GM19463 (cell line): Measurements from ENCODE around the gene ALDH7A1.
"Not testable (repeated sequence)": the region's sequence is repeated elsewhere in the genome, so short reads cannot be mapped to it uniquely, and the experiment has no call there.

ENCODE experiments used
- ATAC-seq: cut with Tn5 transposase; IDR thresholded peaks from one replicate; pipeline ENCODE4 v1.9.1; 2021; ENCODE audit warnings: mild to moderate bottlenecking, moderate library complexity; ENCODE audit not compliant: unreplicated experiment

The ALDH7A1 gene

GRCh38 chr5:126535856-126536545, 59.0 kb downstream of the ALDH7A1 start:
- ATAC-seq, result no peak

GRCh38 chr5:126534553-126534952, 60.5 kb downstream of the ALDH7A1 start:
- no peak for ATAC-seq

GRCh38 chr5:126531543-126532120, 63.4 kb downstream of the ALDH7A1 start:
- ATAC-seq, result no peak

DNA sequence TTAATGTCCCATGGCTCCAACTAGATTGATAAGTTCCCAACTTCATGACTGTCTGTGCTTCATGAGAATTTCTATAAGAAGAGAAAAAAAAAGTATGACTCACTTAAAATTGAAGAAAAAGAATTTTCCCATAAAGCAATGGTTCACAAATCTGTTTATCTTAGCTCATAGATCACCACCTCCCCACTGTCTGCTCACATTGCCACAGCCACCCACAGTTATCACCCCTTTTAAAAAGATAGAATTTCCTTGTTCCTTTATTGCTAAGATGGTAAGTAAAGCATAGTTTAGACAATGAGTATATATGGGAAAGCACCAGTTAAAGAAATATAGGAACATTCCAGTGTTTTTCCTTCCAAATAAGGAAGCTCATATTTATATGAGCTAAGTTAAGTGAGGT, 67.1 kb downstream of the ALDH7A1 start:
- ATAC-seq, result no peak

- ATAC-seq, result no peak
These were observed 67.9 kb downstream of the ALDH7A1 start for GRCh38 chr5:126527158-126527557.

GRCh38 chr5:126526493-126526892, 68.5 kb downstream of the ALDH7A1 start:
- no peak for ATAC-seq

DNA sequence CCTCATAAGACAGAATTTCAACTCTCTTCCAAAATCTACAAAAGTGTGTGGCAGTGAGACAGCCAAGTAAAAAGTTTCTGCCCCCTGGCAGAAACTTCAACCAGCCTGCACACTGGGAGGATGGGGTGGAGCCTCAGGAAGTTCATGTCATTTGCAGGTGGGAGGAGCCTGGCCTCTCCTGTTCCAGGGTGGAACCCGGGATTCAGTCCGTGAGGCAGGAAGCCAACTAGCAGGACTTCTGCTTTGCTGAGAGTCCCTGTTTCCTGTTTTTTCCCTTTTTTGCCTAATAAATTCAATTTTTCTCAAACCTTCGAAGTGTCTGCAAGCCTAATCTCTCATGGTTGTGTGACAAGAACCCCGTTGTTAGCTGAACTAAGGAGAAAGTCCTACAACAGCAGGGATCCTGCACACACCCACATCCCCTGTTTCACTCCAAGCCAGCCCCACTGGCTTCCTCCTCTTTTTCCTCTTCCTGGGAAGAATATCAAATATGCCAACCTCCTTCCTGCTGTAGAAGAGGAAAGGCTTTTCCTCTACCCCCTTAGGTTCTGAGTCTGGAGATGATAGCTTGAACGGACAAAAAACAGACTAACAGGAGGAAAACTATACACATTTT, 69.3 kb downstream of the ALDH7A1 start:
- no peak for ATAC-seq

GRCh38 chr5:126523818-126524510, 71.1 kb downstream of the ALDH7A1 start:
- no peak for ATAC-seq

GRCh38 chr5:126521130-126521529, 73.9 kb downstream of the ALDH7A1 start:
- no peak for ATAC-seq

DNA sequence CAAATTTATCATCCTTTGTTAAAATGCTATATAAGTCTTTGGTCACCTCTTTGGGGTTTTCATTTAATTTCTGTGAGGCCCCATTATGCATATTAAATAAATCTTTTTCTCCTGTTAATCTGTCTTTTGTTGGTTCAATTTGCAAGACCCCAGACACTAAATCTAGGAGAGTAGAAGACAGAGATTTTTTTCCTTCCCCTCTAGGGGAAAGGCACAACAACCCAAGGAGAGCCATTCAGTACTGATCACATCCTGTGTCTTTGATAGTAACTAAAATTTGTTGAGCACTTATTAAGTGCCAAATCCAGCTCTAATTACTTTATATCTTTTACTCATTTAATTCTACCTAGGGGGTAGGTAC, 74.4 kb downstream of the ALDH7A1 start:
- ATAC-seq, result no peak

- no peak for ATAC-seq
These were observed 75.1 kb downstream of the ALDH7A1 start for GRCh38 chr5:126519637-126520592.

DNA sequence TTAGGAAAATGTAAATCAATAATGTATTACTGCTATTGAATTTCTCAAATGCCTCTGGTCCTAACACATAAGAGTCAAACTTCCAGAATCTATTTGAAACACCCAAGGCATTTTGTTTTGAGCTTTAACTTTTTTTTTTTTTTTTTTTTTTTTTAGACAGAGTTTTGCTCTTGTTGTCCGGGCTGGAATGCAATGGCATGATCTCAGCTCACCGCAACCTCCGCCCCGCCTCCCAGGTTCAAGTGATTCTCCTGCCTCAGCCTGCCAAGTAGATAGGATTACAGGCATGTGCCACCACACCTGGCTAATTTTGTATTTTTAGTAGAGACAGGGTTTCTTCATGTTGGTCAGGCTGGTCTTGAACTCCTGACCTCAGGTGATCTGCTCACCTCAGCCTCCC, 75.8 kb downstream of the ALDH7A1 start:
- not testable (repeated sequence) for ATAC-seq

DNA sequence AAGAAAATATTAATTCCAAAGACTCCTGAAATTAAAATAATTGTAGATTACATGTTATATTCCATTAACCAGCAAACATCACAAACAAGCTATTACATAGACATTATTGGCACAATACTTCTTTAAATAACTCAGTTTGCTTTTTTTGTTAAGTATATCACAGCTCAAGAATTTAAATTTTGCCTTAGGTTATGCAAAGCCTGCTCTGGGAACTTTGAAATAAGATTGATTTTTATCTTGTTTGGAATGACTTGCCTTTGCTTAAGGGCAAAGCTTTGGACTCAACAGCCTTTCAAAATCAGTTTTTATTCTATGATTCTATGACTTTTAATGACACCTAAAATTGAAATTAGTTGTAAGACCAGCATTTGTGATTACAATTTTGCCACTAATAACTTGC, 78.2 kb downstream of the ALDH7A1 start:
- ATAC-seq, result no peak

DNA sequence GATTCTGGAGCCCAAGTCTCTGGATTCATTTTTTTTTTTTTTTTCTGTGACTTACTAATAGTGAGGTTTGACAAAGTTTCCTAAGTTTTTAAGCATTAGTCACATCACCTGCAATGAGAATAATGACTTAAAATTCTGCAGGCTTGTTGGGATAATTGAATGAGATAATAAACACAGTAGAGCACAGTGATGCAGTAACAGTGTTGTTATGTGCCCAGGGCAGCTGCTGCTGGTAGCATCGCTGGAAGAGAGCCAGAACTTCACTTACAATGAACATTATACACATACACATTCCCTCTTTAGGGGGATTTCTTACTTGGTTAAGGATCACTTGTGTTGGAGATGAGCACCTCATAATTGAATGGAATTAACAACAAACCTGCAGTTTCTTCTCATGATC, 78.9 kb downstream of the ALDH7A1 start:
- ATAC-seq, result no peak

- ATAC-seq, result no peak
These were observed 79.7 kb downstream of the ALDH7A1 start for GRCh38 chr5:126515337-126515736.

DNA sequence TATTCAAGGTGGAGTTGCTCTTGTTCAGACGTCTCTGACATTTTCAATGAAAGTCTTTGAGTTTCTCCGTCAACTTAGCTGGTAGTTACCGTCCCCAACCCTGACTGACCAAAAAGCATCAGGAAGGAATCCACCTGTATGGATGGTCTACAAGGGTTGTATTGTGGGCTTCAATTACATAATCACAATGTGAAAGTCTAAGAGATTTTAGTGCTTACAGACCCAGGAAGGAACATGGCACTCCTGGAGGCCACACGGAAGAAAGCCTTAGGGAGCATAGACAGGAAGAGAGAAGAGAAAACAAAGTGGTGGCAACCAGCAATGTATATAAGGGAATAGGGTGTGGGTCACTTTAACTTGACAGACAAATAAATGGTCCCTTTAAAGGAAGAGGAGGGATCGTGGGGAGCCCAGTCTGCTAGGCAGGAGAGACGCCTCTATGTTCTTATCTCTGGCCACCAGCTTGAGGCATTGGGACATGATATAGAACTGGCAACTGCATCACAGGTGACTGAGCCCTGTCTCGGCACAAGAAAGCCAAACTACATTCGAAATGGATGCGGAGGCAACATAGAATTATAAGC, 80.4 kb downstream of the ALDH7A1 start:
- no peak for ATAC-seq

- ATAC-seq, result no peak
These were observed 80.9 kb downstream of the ALDH7A1 start for GRCh38 chr5:126514131-126514557.

DNA sequence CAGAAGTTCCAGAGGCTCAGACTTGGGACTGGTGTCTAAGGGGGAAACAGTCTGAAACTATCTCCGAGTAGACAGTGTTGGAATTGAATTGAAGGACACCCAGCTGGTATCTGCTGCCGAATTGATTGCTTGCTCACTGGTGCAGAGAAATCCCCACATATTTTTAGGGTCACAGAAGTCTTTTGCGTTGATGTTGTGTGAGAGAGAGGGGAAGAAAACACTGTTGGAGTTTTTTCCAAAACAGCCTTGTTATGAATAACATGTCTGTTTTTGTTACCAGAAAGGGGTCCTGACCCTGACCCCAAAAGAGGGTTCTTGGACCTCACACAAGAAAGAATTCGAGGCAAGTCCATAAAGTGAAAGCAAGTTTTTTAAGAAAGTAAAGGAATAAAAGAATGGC, 81.3 kb downstream of the ALDH7A1 start:
- ATAC-seq, result no peak

- ATAC-seq, result no peak
These were observed 81.7 kb downstream of the ALDH7A1 start for GRCh38 chr5:126513302-126513701.

- no peak for ATAC-seq
These were observed 82.6 kb downstream of the ALDH7A1 start for GRCh38 chr5:126512451-126512850.
